Measurements from ENCODE around the gene POLD1.
"Not testable (repeated sequence)": the region's sequence is repeated elsewhere in the genome, so short reads cannot be mapped to it uniquely, and the experiment has no call there.

POLD1 gene

GRCh38 chr19:50365434-50366306, 18.5 kb upstream of the POLD1 start, which contains the start of gene NAPSA:
TSS of gene NAPSA (minus strand) at chr19:50365639. CDS start at chr19:50365621, 18 bp downstream.
- no peak for DNase-seq (ENCODE audit: low spot score)

GRCh38 chr19:50368649-50369570, 15.2 kb upstream of the POLD1 start:
- DNase-seq (ENCODE audit: low spot score), result peak; percentile 85

GRCh38 chr19:50371914-50372475, 12.2 kb upstream of the POLD1 start:
- no peak for DNase-seq (ENCODE audit: low spot score)

GRCh38 chr19:50376166-50377050, 7.7 kb upstream of the POLD1 start, which contains the start of gene NR1H2:
TSS of gene NR1H2 (plus strand) at chr19:50376457. CDS start at chr19:50377606, 1,149 bp downstream.
- peak; percentile 98 for DNase-seq (ENCODE audit: low spot score)

GRCh38 chr19:50377051-50377461, 7.1 kb upstream of the POLD1 start:
- peak; percentile 87 for DNase-seq (ENCODE audit: low spot score)

- DNase-seq (ENCODE audit: low spot score), result peak; percentile 84
Measured at GRCh38 chr19:50377517-50377916, 6.6 kb upstream of the POLD1 start.

GRCh38 chr19:50378169-50378862, 5.8 kb upstream of the POLD1 start:
- DNase-seq (ENCODE audit: low spot score), result no peak

- DNase-seq (ENCODE audit: low spot score), result no peak
Measured at GRCh38 chr19:50378863-50379236, 5.3 kb upstream of the POLD1 start.

- no peak for DNase-seq (ENCODE audit: low spot score)
Measured at GRCh38 chr19:50379602-50380001, 4.5 kb upstream of the POLD1 start.

GRCh38 chr19:50380137-50380536, 4.0 kb upstream of the POLD1 start:
- DNase-seq (ENCODE audit: low spot score), result no peak

GRCh38 chr19:50380751-50381151, 3.4 kb upstream of the POLD1 start:
- no peak for DNase-seq (ENCODE audit: low spot score)

GRCh38 chr19:50381881-50382729, 2.0 kb upstream of the POLD1 start:
- DNase-seq (ENCODE audit: low spot score), result no peak

GRCh38 chr19:50383001-50383851, 921 bp upstream of the POLD1 start:
- DNase-seq (ENCODE audit: low spot score), result peak; percentile 20

- peak; percentile 39 for DNase-seq (ENCODE audit: low spot score)
Measured at GRCh38 chr19:50384685-50385535, 763 bp downstream of the POLD1 start.

- no peak for DNase-seq (ENCODE audit: low spot score)
Measured at GRCh38 chr19:50387176-50387867, 3.2 kb downstream of the POLD1 start.

- no peak for DNase-seq (ENCODE audit: low spot score)
Measured at GRCh38 chr19:50387868-50388245, 3.7 kb downstream of the POLD1 start.

- DNase-seq (ENCODE audit: low spot score), result not testable (repeated sequence)
Measured at GRCh38 chr19:50390295-50390694, 6.1 kb downstream of the POLD1 start.

Measured in hematopoietic multipotent progenitor cell treated with erythropoietin and hydrocortisone succinate and interleukin-3 and kit ligand, for 15 days (in vitro differentiated cells).